T-helper 2 cell treated with Interferon-gamma antibody and Interleukin-4, amounts not matched to agents 5 μg/mL and 100 μg/mL, for 36 hours (primary cell): ENCODE results near the gene SLC9A9.
"Not testable (repeated sequence)": the region's sequence is repeated elsewhere in the genome, so short reads cannot be mapped to it uniquely, and the experiment has no call there.

Experiments
- DNase-seq: peaks from one replicate; pipeline ENCODE4 v3.0.0; 2021; ENCODE audit warnings: low spot score
- H3K27ac Mint-ChIP-seq: one replicate; pipeline ENCODE4 v1.8.0; 2021; ENCODE audit warnings: mild to moderate bottlenecking, mixed read lengths
- H3K27me3 Mint-ChIP-seq: one replicate; pipeline ENCODE4 v1.8.0; 2021; ENCODE audit warnings: low read depth, mixed read lengths
- H3K36me3 Mint-ChIP-seq: one replicate; pipeline ENCODE4 v1.8.0; 2021; ENCODE audit warnings: low read depth, mixed read lengths
- H3K4me1 Mint-ChIP-seq: one replicate; pipeline ENCODE4 v1.8.0; 2021; ENCODE audit warnings: low read depth, mixed read lengths
- H3K4me3 Mint-ChIP-seq: one replicate; pipeline ENCODE4 v1.8.0; 2022; ENCODE audit warnings: mild to moderate bottlenecking, moderate library complexity, mixed read lengths
- H3K9me3 Mint-ChIP-seq: one replicate; pipeline ENCODE4 v1.8.0; 2021; ENCODE audit warnings: mixed read lengths

SLC9A9 gene

GRCh38 chr3:143698682-143699303 is 149.5 kb downstream of the SLC9A9 start:
- Mint-ChIP-seq H3K27me3 (peaks cover 8% of the 10 kb centered on the region), H3K36me3 (no peaks in the 10 kb centered on the region), H3K4me1 (no peaks in the 10 kb centered on the region), H3K9me3 (no peaks in the 10 kb centered on the region), H3K4me3 (no peak overlapping the region), H3K27ac (no peak overlapping the region)
- no peak for DNase-seq

- no peak overlapping the region for H3K4me3 Mint-ChIP-seq
- peaks cover 5% of the 10 kb centered on the region for H3K27me3 Mint-ChIP-seq
- H3K27ac Mint-ChIP-seq: no peak overlapping the region
These were observed 150.3 kb downstream of the SLC9A9 start for GRCh38 chr3:143697975-143698374.

GRCh38 chr3:143695333-143695732 is 152.9 kb downstream of the SLC9A9 start:
- H3K4me1 Mint-ChIP-seq, H3K27ac Mint-ChIP-seq, DNase-seq, H3K4me3 Mint-ChIP-seq, H3K9me3 Mint-ChIP-seq, H3K36me3 Mint-ChIP-seq, H3K27me3 Mint-ChIP-seq: not testable (repeated sequence)

More at GRCh38 chr3:143697975-143698374, 150.3 kb downstream of the SLC9A9 start:
- no peaks in the 10 kb centered on the region for H3K9me3 Mint-ChIP-seq
- H3K36me3 Mint-ChIP-seq: no peaks in the 10 kb centered on the region
- H3K4me1 Mint-ChIP-seq: no peaks in the 10 kb centered on the region
- no peak for DNase-seq

- Mint-ChIP-seq H3K27me3 (peaks cover under 1% of the 10 kb centered on the region), H3K9me3 (no peaks in the 10 kb centered on the region), H3K36me3 (no peaks in the 10 kb centered on the region), H3K27ac (no peak overlapping the region), H3K4me1 (no peaks in the 10 kb centered on the region), H3K4me3 (no peak overlapping the region)
- DNase-seq: no peak
These were observed 154.8 kb downstream of the SLC9A9 start for GRCh38 chr3:143693506-143693905.

- peaks cover 6% of the 10 kb centered on the region for H3K27me3 Mint-ChIP-seq
- no peaks in the 10 kb centered on the region for H3K4me1 Mint-ChIP-seq
- H3K9me3 Mint-ChIP-seq: no peaks in the 10 kb centered on the region
- no peak overlapping the region for H3K27ac Mint-ChIP-seq
- DNase-seq: no peak
- no peak overlapping the region for H3K4me3 Mint-ChIP-seq
- H3K36me3 Mint-ChIP-seq: no peaks in the 10 kb centered on the region
These were observed 161.6 kb downstream of the SLC9A9 start for GRCh38 chr3:143686638-143687197.

- Mint-ChIP-seq H3K9me3 (no peaks in the 10 kb centered on the region), H3K4me1 (no peaks in the 10 kb centered on the region), H3K4me3 (no peak overlapping the region), H3K36me3 (no peaks in the 10 kb centered on the region), H3K27me3 (peaks cover 10% of the 10 kb centered on the region), H3K27ac (no peak overlapping the region)
- DNase-seq: no peak
These were observed 162.8 kb downstream of the SLC9A9 start for GRCh38 chr3:143685491-143685890.

- Mint-ChIP-seq H3K27me3 (peaks cover 6% of the 10 kb centered on the region), H3K36me3 (no peaks in the 10 kb centered on the region), H3K4me1 (peaks cover 6% of the 10 kb centered on the region), H3K4me3 (no peak overlapping the region), H3K9me3 (no peaks in the 10 kb centered on the region), H3K27ac (no peak overlapping the region)
- no peak for DNase-seq
These were observed 170.8 kb downstream of the SLC9A9 start for GRCh38 chr3:143677430-143677829.

GRCh38 chr3:143676747-143677146 is 171.5 kb downstream of the SLC9A9 start:
- H3K27ac Mint-ChIP-seq: no peak overlapping the region
- H3K4me3 Mint-ChIP-seq: no peak overlapping the region
- peaks cover 6% of the 10 kb centered on the region for H3K4me1 Mint-ChIP-seq
- no peaks in the 10 kb centered on the region for H3K36me3 Mint-ChIP-seq
- no peaks in the 10 kb centered on the region for H3K9me3 Mint-ChIP-seq
- no peak for DNase-seq
- peaks cover 6% of the 10 kb centered on the region for H3K27me3 Mint-ChIP-seq

GRCh38 chr3:143676021-143676420 is 172.2 kb downstream of the SLC9A9 start:
- no peaks in the 10 kb centered on the region for H3K36me3 Mint-ChIP-seq
- H3K9me3 Mint-ChIP-seq: no peaks in the 10 kb centered on the region
- DNase-seq: no peak
- H3K4me3 Mint-ChIP-seq: no peak overlapping the region
- H3K27me3 Mint-ChIP-seq: peaks cover 6% of the 10 kb centered on the region
- H3K4me1 Mint-ChIP-seq: peaks cover 6% of the 10 kb centered on the region
- no peak overlapping the region for H3K27ac Mint-ChIP-seq

- no peak overlapping the region for H3K27ac Mint-ChIP-seq
These were observed 173.9 kb downstream of the SLC9A9 start for GRCh38 chr3:143674100-143674968.

GRCh38 chr3:143672396-143673165 is 175.7 kb downstream of the SLC9A9 start:
- H3K27ac Mint-ChIP-seq: no peak overlapping the region

More at GRCh38 chr3:143674100-143674968, 173.9 kb downstream of the SLC9A9 start:
- H3K27me3 Mint-ChIP-seq: peaks cover 6% of the 10 kb centered on the region
- no peaks in the 10 kb centered on the region for H3K36me3 Mint-ChIP-seq
- DNase-seq: peak; percentile 60
- H3K4me1 Mint-ChIP-seq: peaks cover 6% of the 10 kb centered on the region
- H3K4me3 Mint-ChIP-seq: peak overlapping the region; percentile 32
- H3K9me3 Mint-ChIP-seq: no peaks in the 10 kb centered on the region

GRCh38 chr3:143671626-143672025 is 176.6 kb downstream of the SLC9A9 start:
- H3K4me3 Mint-ChIP-seq: no peak overlapping the region
- H3K27ac Mint-ChIP-seq: no peak overlapping the region
- DNase-seq: no peak
- peaks cover 6% of the 10 kb centered on the region for H3K4me1 Mint-ChIP-seq
- no peaks in the 10 kb centered on the region for H3K36me3 Mint-ChIP-seq
- peaks cover 4% of the 10 kb centered on the region for H3K27me3 Mint-ChIP-seq
- H3K9me3 Mint-ChIP-seq: no peaks in the 10 kb centered on the region

More at GRCh38 chr3:143672396-143673165, 175.7 kb downstream of the SLC9A9 start:
- no peak for DNase-seq
- Mint-ChIP-seq H3K4me3 (no peak overlapping the region), H3K9me3 (no peaks in the 10 kb centered on the region), H3K4me1 (peaks cover 6% of the 10 kb centered on the region), H3K36me3 (no peaks in the 10 kb centered on the region), H3K27me3 (peaks cover 6% of the 10 kb centered on the region)

- Mint-ChIP-seq H3K27me3 (peaks cover 6% of the 10 kb centered on the region), H3K4me1 (peaks cover 4% of the 10 kb centered on the region), H3K9me3 (no peaks in the 10 kb centered on the region), H3K4me3 (no peak overlapping the region), H3K36me3 (no peaks in the 10 kb centered on the region), H3K27ac (no peak overlapping the region)
- no peak for DNase-seq
These were observed 179.1 kb downstream of the SLC9A9 start for GRCh38 chr3:143668924-143669790.
